ENCODE measurements around the gene LRRC56.

- TF ChIP-seq CTCF (conservative IDR thresholded peaks at IDR 0.05 in 1 of 2, IDR thresholded peaks at IDR 0.05 in 1 of 2; ENCODE audit: extremely low read depth in 1 of 2, insufficient read depth in 1 of 2, low read depth in 1 of 2, low read length in 2 of 2) (no peak), EZH2 (IDR thresholded peaks at IDR 0.05; ENCODE audit: borderline replicate concordance, low read length) (no peak)
Observed at GRCh38 chr11:514606-515005, 22.7 kb upstream of the LRRC56 start.
